GM21825 (cell line): ENCODE results near the gene SCGB1C2.

Source experiments
- ATAC-seq: cut with Tn5 transposase; IDR thresholded peaks from one replicate; pipeline ENCODE4 v1.9.1; 2021; ENCODE audit warnings: mild to moderate bottlenecking, moderate library complexity; ENCODE audit not compliant: unreplicated experiment

SCGB1C2 gene

GRCh38 chr17:170130-170670, 32.8 kb downstream of the SCGB1C2 start:
- no peak for ATAC-seq

GRCh38 chr17:171871-172270, 34.5 kb downstream of the SCGB1C2 start:
- no peak for ATAC-seq

GRCh38 chr17:172401-172800, 35.0 kb downstream of the SCGB1C2 start:
- no peak for ATAC-seq

GRCh38 chr17:173166-173911, 36.0 kb downstream of the SCGB1C2 start:
- no peak for ATAC-seq

- ATAC-seq: no peak
Measured at GRCh38 chr17:177155-177554, 39.8 kb downstream of the SCGB1C2 start.

GRCh38 chr17:177762-178161, 40.4 kb downstream of the SCGB1C2 start:
- no peak for ATAC-seq

GRCh38 chr17:178292-179065, 41.1 kb downstream of the SCGB1C2 start:
- no peak for ATAC-seq

GRCh38 chr17:179066-179432, 41.7 kb downstream of the SCGB1C2 start:
- ATAC-seq: no peak

GRCh38 chr17:179781-180380, 42.5 kb downstream of the SCGB1C2 start:
- ATAC-seq: no peak

- no peak for ATAC-seq
Measured at GRCh38 chr17:180381-181244, 43.2 kb downstream of the SCGB1C2 start.

GRCh38 chr17:181245-182049, 44.1 kb downstream of the SCGB1C2 start, which contains the start of gene DOC2B:
TSS of gene DOC2B (minus strand) at chr17:181650. CDS start at chr17:181479, 171 bp downstream.
- no peak for ATAC-seq

GRCh38 chr17:182050-182751, 44.8 kb downstream of the SCGB1C2 start:
- no peak for ATAC-seq

- no peak for ATAC-seq
Measured at GRCh38 chr17:183021-183420, 45.7 kb downstream of the SCGB1C2 start.

- ATAC-seq: no peak
Measured at GRCh38 chr17:185445-186138, 48.2 kb downstream of the SCGB1C2 start.

GRCh38 chr17:187130-187529, 49.8 kb downstream of the SCGB1C2 start:
- ATAC-seq: no peak
